Fibroblast of the conjunctiva (primary cell): ENCODE data around the gene VWA8.
"Not testable (repeated sequence)": the region's sequence is repeated elsewhere in the genome, so short reads cannot be mapped to it uniquely, and the experiment has no call there.

Experiments used
- DNase-seq: peaks from one replicate; pipeline ENCODE4 v3.0.0-alpha.2; 2010; ENCODE audit warnings: low read depth

The VWA8 gene

DNA sequence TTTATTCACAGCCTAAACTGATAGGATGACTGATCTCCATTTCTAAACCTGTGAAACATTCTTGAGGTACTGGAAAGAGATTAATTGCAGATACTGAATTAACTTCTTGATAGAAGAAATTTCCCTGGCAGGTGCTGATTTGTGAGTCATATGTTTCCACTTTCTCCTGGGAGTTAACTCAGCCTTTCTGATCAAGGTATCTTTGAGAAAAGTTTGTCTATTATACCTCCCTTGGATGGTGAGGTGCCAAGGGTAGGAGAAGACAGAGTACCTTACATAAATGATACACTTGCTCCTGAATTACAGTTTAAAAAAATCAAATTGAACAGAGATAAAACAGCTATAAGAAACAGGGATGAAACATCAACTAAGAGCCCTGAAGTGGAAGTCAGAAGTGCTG lies 380.6 kb downstream of the VWA8 start:
- DNase-seq: no peak

- DNase-seq: no peak
These were observed 381.0 kb downstream of the VWA8 start for GRCh38 chr13:41579881-41580280.

DNA sequence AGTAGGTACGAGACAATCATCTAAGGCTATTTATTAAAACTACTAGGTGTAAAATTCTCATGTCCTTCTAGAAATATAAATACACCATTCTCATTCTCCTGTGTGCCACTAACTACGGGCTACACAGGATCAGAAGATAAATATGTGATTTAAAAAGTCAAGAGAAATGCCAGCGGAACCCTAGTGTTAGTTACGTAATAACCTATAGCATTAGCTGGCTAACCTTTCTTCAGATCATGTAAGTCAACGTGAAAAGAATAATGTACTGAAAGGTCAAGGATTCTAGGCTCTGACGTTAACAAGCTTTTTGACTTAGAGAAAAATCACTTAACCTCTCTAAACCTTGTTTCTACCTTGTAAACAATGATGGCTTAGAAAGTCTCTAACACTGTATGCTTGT lies 381.7 kb downstream of the VWA8 start:
- no peak for DNase-seq

GRCh38 chr13:41578371-41578770 lies 382.5 kb downstream of the VWA8 start:
- no peak for DNase-seq

- peak; percentile 57 for DNase-seq
These were observed 383.5 kb downstream of the VWA8 start for GRCh38 chr13:41577436-41577835.

- not testable (repeated sequence) for DNase-seq
These were observed 387.3 kb downstream of the VWA8 start for GRCh38 chr13:41573640-41574039.

DNA sequence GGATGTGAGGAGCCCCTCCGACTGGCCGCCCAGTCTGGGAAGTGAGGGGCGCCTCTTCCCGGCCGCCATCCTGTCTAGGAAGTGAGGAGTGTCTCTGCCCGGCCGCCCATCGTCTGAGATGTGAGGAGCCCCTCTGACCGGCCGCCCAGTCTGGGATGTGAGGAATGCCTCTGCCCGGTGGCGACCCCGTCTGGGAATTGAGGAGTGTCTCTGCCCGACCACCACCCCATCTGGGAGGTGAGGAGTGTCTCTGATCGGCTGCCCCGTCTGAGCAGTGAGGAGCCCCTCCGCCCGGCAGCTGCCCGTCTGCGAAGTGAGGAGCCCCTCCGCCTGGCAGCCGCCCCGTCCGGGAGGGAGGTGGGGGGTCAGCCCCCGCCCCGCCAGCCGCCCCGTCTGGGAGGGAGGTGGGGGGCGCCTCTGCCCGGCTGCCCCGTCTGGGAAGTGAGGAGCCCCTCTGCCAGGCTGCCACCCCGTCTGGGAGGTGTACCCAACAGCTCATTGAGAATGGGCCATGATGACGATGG lies 389.0 kb downstream of the VWA8 start:
- DNase-seq: not testable (repeated sequence)

GRCh38 chr13:41568972-41569351 lies 391.9 kb downstream of the VWA8 start:
- peak; percentile 57 for DNase-seq

- no peak for DNase-seq
These were observed 392.6 kb downstream of the VWA8 start for GRCh38 chr13:41568143-41568971.

DNA sequence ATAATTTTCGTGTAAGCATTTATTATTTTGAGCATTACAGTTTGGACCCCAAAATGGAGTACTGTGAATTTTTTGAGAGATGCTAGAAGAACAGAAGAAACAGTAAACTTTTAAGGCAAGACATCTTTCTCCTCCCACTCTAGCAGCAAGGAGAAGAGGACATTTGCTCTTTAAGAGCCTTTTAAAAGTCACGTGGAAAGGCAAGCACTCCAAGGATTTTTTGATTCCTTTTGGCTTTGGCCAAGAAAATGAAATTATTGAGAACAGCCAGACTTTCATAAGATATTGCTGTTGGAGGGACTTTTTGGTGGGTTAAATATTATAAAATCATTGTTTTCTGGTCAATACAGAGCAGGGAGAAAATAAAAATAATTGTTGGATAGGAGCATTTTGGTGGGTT lies 393.5 kb downstream of the VWA8 start:
- no peak for DNase-seq

DNA sequence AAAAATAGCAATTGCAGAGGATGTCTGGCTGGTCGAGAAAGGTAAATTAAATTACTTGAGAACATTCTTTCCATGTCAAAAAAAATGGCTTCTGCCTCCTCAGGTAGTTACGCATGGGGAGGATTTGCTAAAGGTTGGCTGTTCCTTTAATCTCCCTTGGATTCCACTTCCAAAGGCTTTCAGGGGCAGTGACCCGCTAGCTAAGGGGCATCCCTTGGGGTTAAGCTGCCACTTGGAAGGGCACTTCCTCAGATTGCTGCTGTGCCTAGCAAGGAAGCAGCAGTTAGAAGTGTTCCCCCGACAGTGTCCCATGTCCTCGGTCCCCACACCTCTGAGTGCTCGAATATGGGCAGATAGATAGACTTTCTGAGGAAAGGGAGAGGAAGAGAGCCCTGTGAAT lies 395.1 kb downstream of the VWA8 start:
- no peak for DNase-seq

GRCh38 chr13:41565216-41565615 lies 395.7 kb downstream of the VWA8 start:
- DNase-seq: peak; percentile 32

DNA sequence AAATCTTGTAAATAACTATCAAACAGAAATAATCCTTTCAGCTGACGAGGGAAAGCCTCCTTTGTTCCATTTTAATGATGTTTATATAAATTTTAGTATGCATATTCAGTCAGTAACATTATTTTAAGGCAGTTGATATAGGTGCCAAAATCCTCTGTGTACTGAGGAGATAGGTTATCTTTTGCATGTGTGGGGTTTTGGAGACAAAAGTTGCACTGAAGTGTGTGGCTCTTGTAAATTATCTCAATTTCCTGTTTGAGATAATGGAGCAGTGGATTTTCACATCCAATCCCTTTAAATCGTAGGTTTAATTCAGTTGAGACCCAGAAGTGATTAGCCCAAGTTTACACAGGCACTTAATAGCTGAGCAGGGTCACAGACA lies 396.9 kb downstream of the VWA8 start:
- DNase-seq: no peak

GRCh38 chr13:41563341-41563983 lies 397.4 kb downstream of the VWA8 start:
- peak; percentile 20 for DNase-seq

DNA sequence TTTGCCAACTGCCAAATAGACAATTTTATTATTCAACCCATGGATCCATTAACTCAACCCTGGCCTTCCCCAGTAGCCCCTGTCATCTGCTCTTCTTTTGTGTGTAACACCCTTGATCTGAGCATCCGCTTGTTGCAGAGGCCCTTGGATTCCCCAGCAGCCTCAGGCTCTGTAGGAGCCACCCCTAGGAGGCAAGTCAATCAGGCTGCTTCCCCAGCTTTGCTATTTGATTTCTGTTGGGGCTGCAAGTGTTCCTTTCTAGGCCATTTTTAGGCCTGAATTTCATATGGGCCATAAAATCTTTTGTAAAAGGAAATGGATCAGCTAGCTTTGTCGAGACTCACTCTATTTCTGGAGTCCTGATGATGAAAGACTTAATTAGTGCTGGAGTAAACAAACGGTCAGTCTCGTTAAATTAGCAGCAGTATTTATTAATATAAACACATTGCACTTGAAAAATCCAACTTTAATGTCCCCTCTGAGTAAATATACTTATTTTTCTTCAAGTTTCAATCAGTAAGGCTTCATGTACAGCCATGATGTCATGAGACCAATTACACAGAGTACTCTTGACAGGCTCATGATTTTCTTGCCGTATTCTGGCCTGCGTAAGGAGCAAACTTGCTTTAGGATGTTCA lies 398.2 kb downstream of the VWA8 start:
- DNase-seq: no peak

GRCh38 chr13:41562083-41562482 lies 398.8 kb downstream of the VWA8 start:
- DNase-seq: peak; percentile 72

GRCh38 chr13:41561170-41561569 lies 399.7 kb downstream of the VWA8 start:
- no peak for DNase-seq

GRCh38 chr13:41558781-41559560 lies 401.9 kb downstream of the VWA8 start:
- DNase-seq: no peak

GRCh38 chr13:41557719-41558118 lies 403.2 kb downstream of the VWA8 start:
- no peak for DNase-seq

GRCh38 chr13:41554626-41555386 lies 406.1 kb downstream of the VWA8 start:
- no peak for DNase-seq

GRCh38 chr13:41554180-41554579 lies 406.7 kb downstream of the VWA8 start:
- DNase-seq: no peak
